Esophagus muscularis mucosa (tissue), 4 donors: ENCODE data around the gene SMC2.

ENCODE experiments used
- EP300 ChIP-seq: sonication (generic); formaldehyde crosslinking; IDR thresholded peaks from one replicate; pipeline ENCODE4 v1.6.1; 2017; ENCODE audit warnings: antibody characterized with exemption
- POLR2A ChIP-seq: fragments of 450-650 bp; IDR thresholded peaks from one replicate; pipeline ENCODE4 v1.6.1; 2017; ENCODE audit warnings: antibody characterized with exemption, moderate library complexity, mild to moderate bottlenecking, low read depth
- POLR2AphosphoS5 ChIP-seq, 2 donors: sonication (generic); formaldehyde crosslinking; IDR thresholded peaks; one replicate each; pipeline ENCODE4 v1.6.1; 2017; ENCODE audit warnings: antibody characterized with exemption in 2 of 2
- TF ChIP-seq, protein P1 (sequence below), 3 experiments: fragments of 200-600 bp in 2 of 3; fragments of 450-650 bp in 1 of 3; sonication (generic) in 2 of 3; IDR thresholded peaks; one replicate each; pipeline ENCODE4 v1.5.1; 2017 to 2019; ENCODE audit warnings: antibody characterized with exemption in 3 of 3, mild to moderate bottlenecking in 2 of 3, moderate library complexity in 1 of 3

DNA sequence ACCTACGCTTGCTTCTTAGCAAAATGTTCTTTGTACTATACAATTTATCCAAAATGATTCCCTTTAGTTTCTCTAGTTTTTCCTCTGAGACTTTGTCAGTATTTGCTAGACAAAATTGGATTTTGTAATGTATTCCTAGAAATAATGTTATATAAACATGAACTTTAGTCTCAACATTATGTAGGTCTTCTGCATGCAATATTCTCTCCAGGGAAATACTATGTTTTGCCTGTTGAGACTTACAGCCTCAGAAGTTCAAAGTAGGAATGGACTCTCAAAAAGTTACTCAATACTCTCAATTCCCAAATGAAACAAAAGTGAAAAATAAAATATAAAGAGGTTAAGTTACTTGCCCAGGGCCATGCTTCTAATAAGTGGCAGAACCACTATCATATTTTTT is 24.8 kb upstream of the SMC2 start:
- TF ChIP-seq, protein P1, sequence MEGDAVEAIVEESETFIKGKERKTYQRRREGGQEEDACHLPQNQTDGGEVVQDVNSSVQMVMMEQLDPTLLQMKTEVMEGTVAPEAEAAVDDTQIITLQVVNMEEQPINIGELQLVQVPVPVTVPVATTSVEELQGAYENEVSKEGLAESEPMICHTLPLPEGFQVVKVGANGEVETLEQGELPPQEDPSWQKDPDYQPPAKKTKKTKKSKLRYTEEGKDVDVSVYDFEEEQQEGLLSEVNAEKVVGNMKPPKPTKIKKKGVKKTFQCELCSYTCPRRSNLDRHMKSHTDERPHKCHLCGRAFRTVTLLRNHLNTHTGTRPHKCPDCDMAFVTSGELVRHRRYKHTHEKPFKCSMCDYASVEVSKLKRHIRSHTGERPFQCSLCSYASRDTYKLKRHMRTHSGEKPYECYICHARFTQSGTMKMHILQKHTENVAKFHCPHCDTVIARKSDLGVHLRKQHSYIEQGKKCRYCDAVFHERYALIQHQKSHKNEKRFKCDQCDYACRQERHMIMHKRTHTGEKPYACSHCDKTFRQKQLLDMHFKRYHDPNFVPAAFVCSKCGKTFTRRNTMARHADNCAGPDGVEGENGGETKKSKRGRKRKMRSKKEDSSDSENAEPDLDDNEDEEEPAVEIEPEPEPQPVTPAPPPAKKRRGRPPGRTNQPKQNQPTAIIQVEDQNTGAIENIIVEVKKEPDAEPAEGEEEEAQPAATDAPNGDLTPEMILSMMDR (IDR thresholded peaks at IDR 0.05): no peak
- TF ChIP-seq POLR2A: no peak
- no peak for TF ChIP-seq EP300
- no peak for TF ChIP-seq POLR2AphosphoS5 (IDR thresholded peaks at IDR 0.05)
